Measurements from ENCODE around the gene SIKE1. TPM values are rescaled to one million over a fixed set of nuclear protein-coding genes. Genes with fewer than 3 reads are reported as not detected.

The SIKE1 gene
- total RNA-seq, 1 experiment from 2014 or later, result 61.9 TPM

GRCh38 chr1:114723457-114723856 lies 57.0 kb downstream of the SIKE1 start:
- intact Hi-C loops (cut with micrococcal nuclease; ENCODE audit: unreplicated experiment), result no loop called here
- Histone ChIP-seq H3K4me2 (no peak overlapping the region), H3K4me3 (no peak overlapping the region), H2AFZ (no peak overlapping the region), H3K36me3 (ENCODE audit: low read depth) (peaks cover 93% of the 10 kb centered on the region), H4K20me1 (ENCODE audit: insufficient read depth) (peaks cover 33% of the 10 kb centered on the region), H3K27ac (no peak overlapping the region), H3K79me2 (ENCODE audit: low read depth) (0 out of 2 replicates have a peak, but pooled peaks cover 12% of the 10 kb centered on the region), H3K27me3 (ENCODE audit: insufficient read depth, low read depth) (no peaks in the 10 kb centered on the region), H3K4me1 (replicated peaks; ENCODE audit: insufficient read depth) (peaks cover 23% of the 10 kb centered on the region), H3K9me3 (ENCODE audit: insufficient read depth, low read depth) (no peaks in the 10 kb centered on the region), H3K9me2 (ENCODE audit: insufficient read depth) (no peaks in the 10 kb centered on the region), H3F3A (ENCODE audit: insufficient read depth, low read depth) (peaks cover 53% of the 10 kb centered on the region)
- BruUV-seq (replicated peaks), result no TSS peak
- TF ChIP-seq CTCF (conservative IDR thresholded peaks at IDR 0.05) (no peak), EZH2 (IDR thresholded peaks at IDR 0.05; ENCODE audit: low read depth) (no peak)
- POLR2A ChIA-PET (ENCODE audit: unreplicated experiment), result no interaction called here
- CTCF ChIA-PET, result no interaction called here
- DNase-seq, result no peak

- peaks cover 73% of the 10 kb centered on the region for H3K36me3 ChIP-seq (ENCODE audit: low read depth)
- H3F3A ChIP-seq (ENCODE audit: insufficient read depth, low read depth), result peaks cover 62% of the 10 kb centered on the region
- DNase-seq, result no peak
- no TSS peak for BruUV-seq (replicated peaks)
- no peaks in the 10 kb centered on the region for H3K9me2 ChIP-seq (ENCODE audit: insufficient read depth)
- H3K4me2 ChIP-seq, result no peak overlapping the region
- H3K4me3 ChIP-seq, result no peak overlapping the region
- intact Hi-C loops (cut with micrococcal nuclease; ENCODE audit: unreplicated experiment), result no loop called here
- H2AFZ ChIP-seq, result no peak overlapping the region
- H3K4me1 ChIP-seq (replicated peaks; ENCODE audit: insufficient read depth), result peaks cover 41% of the 10 kb centered on the region
- CTCF ChIA-PET, result no interaction called here
- peak overlapping the region; percentile 42 for H3K27ac ChIP-seq
- H3K79me2 ChIP-seq (ENCODE audit: low read depth), result peaks cover 13% of the 10 kb centered on the region
- TF ChIP-seq CTCF (conservative IDR thresholded peaks at IDR 0.05) (no peak), EZH2 (IDR thresholded peaks at IDR 0.05; ENCODE audit: low read depth) (no peak)
- peaks cover 16% of the 10 kb centered on the region for H4K20me1 ChIP-seq (ENCODE audit: insufficient read depth)
- no peaks in the 10 kb centered on the region for H3K9me3 ChIP-seq (ENCODE audit: insufficient read depth, low read depth)
- POLR2A ChIA-PET (ENCODE audit: unreplicated experiment), result no interaction called here
- H3K27me3 ChIP-seq (ENCODE audit: insufficient read depth, low read depth), result no peaks in the 10 kb centered on the region
Measured at GRCh38 chr1:114720492-114720891, 60.0 kb downstream of the SIKE1 start.

Other genes starting within 250 kb of the SIKE1 start
- gene BCAS2, start 199.1 kb downstream of the SIKE1 start, total RNA-seq (2021), result 25.2 and 36.7 TPM in 2 replicates
- 0.70 and 1.1 TPM in 2 replicates for gene DENND2C, start 110.6 kb downstream of the SIKE1 start, total RNA-seq (2021)
- gene AMPD1, start 85.1 kb downstream of the SIKE1 start, total RNA-seq (2021), result not detected in 2 replicates
- 28.5 and 37.8 TPM in 2 replicates for gene NRAS, start 63.9 kb downstream of the SIKE1 start, total RNA-seq (2021)
- gene CSDE1, start 22.7 kb downstream of the SIKE1 start, total RNA-seq (2021), result 536 and 650 TPM in 2 replicates
- not detected in 2 replicates for gene SYCP1, start 74.2 kb upstream of the SIKE1 start, total RNA-seq (2021)
- gene TSHB, start 249.1 kb upstream of the SIKE1 start, total RNA-seq (2021), result not detected in 2 replicates

Data from PC-9 (cell line).